Neural progenitor cell (in vitro differentiated cells): ENCODE measurements around the gene RBBP9. TPM values are rescaled to one million over a fixed set of nuclear protein-coding genes. Genes with fewer than 3 reads are reported as not detected.

Source experiments
- DNase-seq: peaks from one replicate; pipeline ENCODE4 v3.0.0-alpha.2; 2016; ENCODE audit warnings: low spot score
- H2AFZ ChIP-seq: fragments of 200-600 bp; sonication (generic); replicated peaks from 2 replicates; pipeline ENCODE4 v1.6.1; 2016; ENCODE audit warnings: antibody characterized with exemption
- H3F3A ChIP-seq: fragments of 200-600 bp; sonication (generic); 2 replicates; pipeline ENCODE4 v1.6.1; 2016; ENCODE audit warnings: antibody characterized with exemption, low read depth
- H3K27ac ChIP-seq: fragments of 200-600 bp; sonication (generic); 2 replicates; pipeline ENCODE4 v1.5.1; 2016; ENCODE audit warnings: mild to moderate bottlenecking
- H3K27me3 ChIP-seq: fragments of 200-600 bp; sonication (generic); 2 replicates; pipeline ENCODE4 v1.6.1; 2016; ENCODE audit warnings: mild to moderate bottlenecking, moderate library complexity
- H3K36me3 ChIP-seq: fragments of 200-600 bp; sonication (generic); 2 replicates; pipeline ENCODE4 v1.5.1; 2016
- H3K4me1 ChIP-seq: fragments of 200-600 bp; sonication (generic); 2 replicates; pipeline ENCODE4 v1.6.1; 2016; ENCODE audit warnings: mixed run types
- H3K4me2 ChIP-seq: fragments of 200-600 bp; sonication (generic); 2 replicates; pipeline ENCODE4 v1.6.1; 2016
- H3K4me3 ChIP-seq: fragments of 200-600 bp; sonication (generic); 2 replicates; pipeline ENCODE4 v1.5.1; 2016
- H3K79me2 ChIP-seq: fragments of 200-600 bp; sonication (generic); 2 replicates; pipeline ENCODE4 v1.6.1; 2016; ENCODE audit warnings: low read depth
- H3K9ac ChIP-seq: fragments of 200-600 bp; sonication (generic); 2 replicates; pipeline ENCODE4 v1.6.1; 2016
- H3K9me3 ChIP-seq: fragments of 200-600 bp; sonication (generic); 2 replicates; pipeline ENCODE4 v1.5.1; 2016; ENCODE audit warnings: low read depth
- H4K20me1 ChIP-seq: fragments of 200-600 bp; sonication (generic); 2 replicates; pipeline ENCODE4 v1.6.1; 2016; ENCODE audit warnings: low read depth
- H3K27ac Mint-ChIP-seq: 3 replicates; pipeline ENCODE4 v1.8.0; 2021; ENCODE audit warnings: mixed read lengths
- H3K27me3 Mint-ChIP-seq: 2 replicates; pipeline ENCODE4 v1.8.0; 2022; ENCODE audit warnings: low read depth, mild to moderate bottlenecking, inconsistent platforms, moderate library complexity, mixed read lengths; ENCODE audit not compliant: insufficient read depth
- H3K36me3 Mint-ChIP-seq: 3 replicates; pipeline ENCODE4 v1.8.0; 2021; ENCODE audit warnings: mixed read lengths
- H3K4me1 Mint-ChIP-seq: 3 replicates; pipeline ENCODE4 v1.8.0; 2021; ENCODE audit warnings: mixed read lengths
- H3K4me3 Mint-ChIP-seq: 3 replicates; pipeline ENCODE4 v1.8.0; 2021; ENCODE audit warnings: mild to moderate bottlenecking, moderate library complexity, mixed read lengths
- H3K9me3 Mint-ChIP-seq: 3 replicates; pipeline ENCODE4 v1.8.0; 2020; ENCODE audit warnings: mixed read lengths
- EZH2 ChIP-seq: fragments of 200-600 bp; sonication (generic); IDR thresholded peaks from 2 replicates; pipeline ENCODE4 v1.6.1; 2017; ENCODE audit warnings: antibody characterized with exemption, mild to moderate bottlenecking, moderate library complexity
- EZH2phosphoT487 ChIP-seq: fragments of 200-600 bp; sonication (generic); IDR thresholded peaks from 2 replicates; pipeline ENCODE4 v1.6.1; 2017; ENCODE audit warnings: antibody characterized with exemption
- microRNA counts: library from miRNA; unstranded; fragments of <30 nt; microRNA quantifications from one replicate; lab custom pipeline; 2016
- microRNA-seq: library from miRNA; unstranded; fragments of <30 nt; microRNA quantifications from one replicate; pipeline ENCODE4, GENCODE V29; 2016
- small RNA-seq: library from RNA; depleted of rRNA; stranded (forward); fragments of <200 nt; gene quantifications from one replicate; pipeline ENCODE3, GENCODE V24; 2015
- total RNA-seq: library from RNA; depleted of rRNA; stranded (reverse); fragments of >200 nt; gene quantifications from 2 replicates; pipeline ENCODE4 v1.2.3, GENCODE V29; 2015; ENCODE audit warnings: low replicate concordance
- TF ChIP-seq, protein P1 (sequence below): fragments of 200-600 bp; sonication (generic); IDR thresholded peaks from 2 replicates; pipeline ENCODE4 v1.5.1; 2017; ENCODE audit warnings: antibody characterized with exemption, mild to moderate bottlenecking

Gene RBBP9
- total RNA-seq, 1 donor from 2014 or later = 45.8 TPM

GRCh38 chr20:18440403-18440802 lies 56.6 kb downstream of the RBBP9 start:
- Mint-ChIP-seq H3K27me3 (no peaks in the 10 kb centered on the region), H3K4me1 (no peaks in the 10 kb centered on the region), H3K27ac (no peak overlapping the region), H3K4me3 (no peak overlapping the region), H3K9me3 (no peaks in the 10 kb centered on the region), H3K36me3 (no peaks in the 10 kb centered on the region)
- H3F3A ChIP-seq = no peaks in the 10 kb centered on the region
- H3K9me3 ChIP-seq = no peaks in the 10 kb centered on the region
- no peaks in the 10 kb centered on the region for H3K4me1 ChIP-seq
- no peaks in the 10 kb centered on the region for H3K27me3 ChIP-seq
- H3K9ac ChIP-seq = no peak overlapping the region
- DNase-seq = no peak
- H2AFZ ChIP-seq = no peak overlapping the region
- no peak overlapping the region for H3K4me3 ChIP-seq
- H3K79me2 ChIP-seq = no peaks in the 10 kb centered on the region
- no peak overlapping the region for H3K4me2 ChIP-seq
- H3K27ac ChIP-seq = no peak overlapping the region
- TF ChIP-seq, protein P1, sequence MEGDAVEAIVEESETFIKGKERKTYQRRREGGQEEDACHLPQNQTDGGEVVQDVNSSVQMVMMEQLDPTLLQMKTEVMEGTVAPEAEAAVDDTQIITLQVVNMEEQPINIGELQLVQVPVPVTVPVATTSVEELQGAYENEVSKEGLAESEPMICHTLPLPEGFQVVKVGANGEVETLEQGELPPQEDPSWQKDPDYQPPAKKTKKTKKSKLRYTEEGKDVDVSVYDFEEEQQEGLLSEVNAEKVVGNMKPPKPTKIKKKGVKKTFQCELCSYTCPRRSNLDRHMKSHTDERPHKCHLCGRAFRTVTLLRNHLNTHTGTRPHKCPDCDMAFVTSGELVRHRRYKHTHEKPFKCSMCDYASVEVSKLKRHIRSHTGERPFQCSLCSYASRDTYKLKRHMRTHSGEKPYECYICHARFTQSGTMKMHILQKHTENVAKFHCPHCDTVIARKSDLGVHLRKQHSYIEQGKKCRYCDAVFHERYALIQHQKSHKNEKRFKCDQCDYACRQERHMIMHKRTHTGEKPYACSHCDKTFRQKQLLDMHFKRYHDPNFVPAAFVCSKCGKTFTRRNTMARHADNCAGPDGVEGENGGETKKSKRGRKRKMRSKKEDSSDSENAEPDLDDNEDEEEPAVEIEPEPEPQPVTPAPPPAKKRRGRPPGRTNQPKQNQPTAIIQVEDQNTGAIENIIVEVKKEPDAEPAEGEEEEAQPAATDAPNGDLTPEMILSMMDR = no peak
- TF ChIP-seq EZH2 (no peak), EZH2phosphoT487 (no peak)
- H4K20me1 ChIP-seq = no peaks in the 10 kb centered on the region
- no peaks in the 10 kb centered on the region for H3K36me3 ChIP-seq

DNA sequence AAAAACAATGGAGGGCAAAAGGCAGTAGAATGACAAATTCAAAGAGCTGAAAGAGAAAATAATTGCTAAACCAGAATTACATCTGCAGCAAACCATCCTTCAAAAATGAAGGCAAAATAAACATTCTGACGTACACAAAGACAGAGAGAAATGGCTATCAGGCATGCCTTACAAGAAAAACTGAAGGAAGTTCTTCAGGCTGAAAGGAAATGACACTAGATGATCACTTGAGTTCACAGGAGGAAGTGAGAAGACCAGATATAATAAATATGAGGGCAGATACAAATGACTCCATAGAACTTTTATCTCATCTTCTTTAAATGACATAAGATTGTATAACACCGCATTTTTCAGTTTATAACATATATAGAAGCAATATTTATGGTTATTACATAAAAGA lies 60.2 kb downstream of the RBBP9 start:
- H3K36me3 ChIP-seq = no peaks in the 10 kb centered on the region
- Mint-ChIP-seq H3K27me3 (no peaks in the 10 kb centered on the region), H3K9me3 (no peaks in the 10 kb centered on the region), H3K4me3 (no peak overlapping the region), H3K27ac (no peak overlapping the region), H3K4me1 (no peaks in the 10 kb centered on the region), H3K36me3 (no peaks in the 10 kb centered on the region)
- no peak overlapping the region for H3K9ac ChIP-seq
- H3K27me3 ChIP-seq = no peaks in the 10 kb centered on the region
- no peak overlapping the region for H3K4me3 ChIP-seq
- TF ChIP-seq EZH2 = no peak
- no peak for TF ChIP-seq EZH2phosphoT487
- TF ChIP-seq, protein P1 = no peak
- H2AFZ ChIP-seq = no peak overlapping the region
- no peak for DNase-seq
- H3K79me2 ChIP-seq = no peaks in the 10 kb centered on the region
- no peaks in the 10 kb centered on the region for H4K20me1 ChIP-seq
- no peaks in the 10 kb centered on the region for H3K4me1 ChIP-seq
- H3K27ac ChIP-seq = no peak overlapping the region
- H3F3A ChIP-seq = no peaks in the 10 kb centered on the region
- no peaks in the 10 kb centered on the region for H3K9me3 ChIP-seq
- H3K4me2 ChIP-seq = no peak overlapping the region

MicroRNAs within 50 kb of the gene (microRNA counts, 767-probe panel; counts per million panel counts)
- 460 counts per million, percentile 90 among the panel's probes with 10 or more counts for microRNA hsa-miR-3192 (lab: Ali Mortazavi, UCI)

Small RNAs within 50 kb of the gene (microRNA-seq; reads per million reads assigned to microRNA genes)
- gene MIR3192 = not detected

Small RNAs within 50 kb of the gene (small RNA-seq; reads per million reads assigned to genes)
- not detected for gene MIR3192

Other genes starting within 250 kb of the RBBP9 start
- gene ZNF133, start 208.7 kb downstream of the RBBP9 start, total RNA-seq = 24.1 and 24.8 TPM in 2 replicates
- gene DZANK1, start 30.2 kb downstream of the RBBP9 start, total RNA-seq = 5.3 and 8.3 TPM in 2 replicates
- gene POLR3F, start 29.8 kb downstream of the RBBP9 start, total RNA-seq = 20.9 and 28.5 TPM in 2 replicates
- 55.7 and 57.2 TPM in 2 replicates for gene SEC23B, start 10.7 kb upstream of the RBBP9 start, total RNA-seq
- 99.3 and 150 TPM in 2 replicates for gene SMIM26, start 70.2 kb upstream of the RBBP9 start, total RNA-seq
- gene DTD1, start 90.8 kb upstream of the RBBP9 start, total RNA-seq = 89.0 and 92.6 TPM in 2 replicates